Heart left ventricle (tissue), 13 donors: ENCODE data around the gene SHTN1.

Experiments used
- POLR2A ChIP-seq, 2 donors: fragments of 450-650 bp; IDR thresholded peaks; one replicate each; pipeline ENCODE4 v1.6.1; 2017; ENCODE audit warnings: antibody characterized with exemption in 2 of 2, mild to moderate bottlenecking in 2 of 2, moderate library complexity in 2 of 2
- TF ChIP-seq, protein P1 (sequence below), 12 donors: fragments of 200-600 bp; sonication (generic) in 4 of 12; IDR thresholded peaks; one replicate each; pipeline versions ENCODE4 v1.5.0 to v1.8.0; 2018 to 2022; ENCODE audit warnings: antibody characterized with exemption in 12 of 12, mild to moderate bottlenecking in 5 of 12
- donor health status: ischemic (EF 13 %, LVEDD 7.1; RV severe dilation, severe dysfunction).
- donor health status: DM: no; HTN: yes; CAD: no.
- donor health status: DM: no; HTN: no; CAD: no.
- donor health status: ischemic (EF 25% LVEDD 6.9; RV normal size, moderate dysfunction).
- donor health status: ischemic (EF 25% LVEDD 5.7; RV mildly dilated, moderate dysfunction).
- donor health status: ischemic (EF 35%, LVEDD 5.7; RV mildly dilated, moderate dysfunction).
- donor health status: nonischemic (EF 11% LVEDD 7.7; RV severe dilation, severe dysfunction).
- donor health status: DM: yes; HTN: yes; CAD: no.
- donor health status: PGD.
- donor health status: ischemic (EF 29% LVEDD 5.4; RV normal size, mild dysfunction).
- donor health status: nonischemic (EF 23%, LVEDD 6.1; RV moderate dilation, normal function).

DNA sequence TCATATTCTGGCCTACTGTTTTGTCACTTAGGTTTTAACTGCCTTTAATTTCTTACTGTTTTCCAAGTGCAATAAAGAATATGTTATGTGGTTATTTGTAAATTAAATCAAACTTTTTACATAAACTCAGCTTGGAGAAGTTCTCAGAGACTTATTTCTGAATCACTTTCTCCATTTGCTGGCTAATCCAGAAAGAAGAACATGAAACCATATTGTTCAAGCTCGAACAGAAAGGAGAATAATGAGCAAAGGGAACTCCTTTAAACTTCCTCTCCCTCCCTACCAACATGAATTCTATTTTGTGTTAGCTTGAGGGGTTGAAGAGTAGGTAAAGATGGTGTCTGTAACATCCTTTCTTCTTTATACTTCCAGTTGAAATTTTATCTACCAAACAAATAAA lies 52.3 kb downstream of the SHTN1 start:
- TF ChIP-seq, protein P1, sequence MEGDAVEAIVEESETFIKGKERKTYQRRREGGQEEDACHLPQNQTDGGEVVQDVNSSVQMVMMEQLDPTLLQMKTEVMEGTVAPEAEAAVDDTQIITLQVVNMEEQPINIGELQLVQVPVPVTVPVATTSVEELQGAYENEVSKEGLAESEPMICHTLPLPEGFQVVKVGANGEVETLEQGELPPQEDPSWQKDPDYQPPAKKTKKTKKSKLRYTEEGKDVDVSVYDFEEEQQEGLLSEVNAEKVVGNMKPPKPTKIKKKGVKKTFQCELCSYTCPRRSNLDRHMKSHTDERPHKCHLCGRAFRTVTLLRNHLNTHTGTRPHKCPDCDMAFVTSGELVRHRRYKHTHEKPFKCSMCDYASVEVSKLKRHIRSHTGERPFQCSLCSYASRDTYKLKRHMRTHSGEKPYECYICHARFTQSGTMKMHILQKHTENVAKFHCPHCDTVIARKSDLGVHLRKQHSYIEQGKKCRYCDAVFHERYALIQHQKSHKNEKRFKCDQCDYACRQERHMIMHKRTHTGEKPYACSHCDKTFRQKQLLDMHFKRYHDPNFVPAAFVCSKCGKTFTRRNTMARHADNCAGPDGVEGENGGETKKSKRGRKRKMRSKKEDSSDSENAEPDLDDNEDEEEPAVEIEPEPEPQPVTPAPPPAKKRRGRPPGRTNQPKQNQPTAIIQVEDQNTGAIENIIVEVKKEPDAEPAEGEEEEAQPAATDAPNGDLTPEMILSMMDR (IDR thresholded peaks at IDR 0.05) = no peak
- TF ChIP-seq POLR2A (IDR thresholded peaks at IDR 0.05) = no peak
